HepG2 (cell line): ENCODE measurements around the gene CSNK1D. TPM values are rescaled to one million over a fixed set of nuclear protein-coding genes. Genes with fewer than 3 reads are reported as not detected.

Experiments used
- ARNT ChIP-seq: fragments of 450-650 bp; IDR thresholded peaks from 2 replicates; pipeline ENCODE4 v1.6.1; 2017
- ARNT2 ChIP-seq: sonication (generic); formaldehyde crosslinking; IDR thresholded peaks from 2 replicates; pipeline ENCODE4 v1.8.0; 2022; ENCODE audit warnings: mild to moderate bottlenecking, low read depth, missing genetic modification reagents, moderate library complexity
- ATF7 ChIP-seq, 2 experiments: fragments of 450-650 bp in 1 of 2; sonication (generic) in 1 of 2; formaldehyde crosslinking in 1 of 2; IDR thresholded peaks; 2 replicates each; pipeline versions ENCODE4 v1.4.0 to v1.6.1; 2016 to 2020; ENCODE audit warnings: antibody characterized with exemption in 1 of 2, mild to moderate bottlenecking in 1 of 2, missing genetic modification reagents in 1 of 2
- BCL3 ChIP-seq: sonication (generic); formaldehyde crosslinking; IDR thresholded peaks from 2 replicates; pipeline ENCODE4 v1.5.1; 2020; ENCODE audit warnings: mild to moderate bottlenecking, missing genetic modification reagents, moderate library complexity
- BORCS8-MEF2B ChIP-seq: sonication (generic); formaldehyde crosslinking; IDR thresholded peaks from 2 replicates; pipeline ENCODE4 v1.8.0; 2022; ENCODE audit warnings: mild to moderate bottlenecking, missing genetic modification reagents
- CCDC6 ChIP-seq: sonication (generic); formaldehyde crosslinking; IDR thresholded peaks from 2 replicates; pipeline ENCODE4 v1.8.1; 2022; ENCODE audit warnings: mild to moderate bottlenecking, missing genetic modification reagents, moderate library complexity
- CSRNP1 ChIP-seq: sonication (generic); formaldehyde crosslinking; IDR thresholded peaks from 2 replicates; pipeline ENCODE4 v1.8.1; 2023; ENCODE audit warnings: mild to moderate bottlenecking, missing genetic modification reagents
- FLYWCH1 ChIP-seq: sonication (generic); formaldehyde crosslinking; IDR thresholded peaks from 2 replicates; pipeline ENCODE4 v1.8.1; 2023; ENCODE audit warnings: mild to moderate bottlenecking, missing genetic modification reagents
- GATAD1 ChIP-seq: IDR thresholded peaks from 2 replicates; pipeline ENCODE4 v1.6.1; 2016; ENCODE audit warnings: missing genetic modification reagents, missing compliant biosample characterization
- KAT8 ChIP-seq: IDR thresholded peaks from 2 replicates; pipeline ENCODE4 v1.6.1; 2016; ENCODE audit warnings: missing genetic modification reagents, missing compliant biosample characterization
- KLF9 ChIP-seq: IDR thresholded peaks from 2 replicates; pipeline ENCODE4 v1.6.1; 2016; ENCODE audit warnings: low read depth
- KMT2B ChIP-seq: IDR thresholded peaks from 2 replicates; pipeline ENCODE4 v1.6.1; 2016; ENCODE audit warnings: missing genetic modification reagents, missing compliant biosample characterization
- MAFF ChIP-seq: IDR thresholded peaks from 2 replicates; pipeline ENCODE4 v1.6.1; 2011; ENCODE audit warnings: low read depth, low read length, improper control_type of control experiment
- MAZ ChIP-seq, 2 experiments: sonication (generic) in 1 of 2; formaldehyde crosslinking in 1 of 2; IDR thresholded peaks; 2 replicates each; pipeline versions ENCODE4 v1.5.0 to v1.6.1; 2012 to 2020; ENCODE audit warnings: low read depth in 2 of 2, mild to moderate bottlenecking in 2 of 2, borderline replicate concordance in 1 of 2, improper control_type of control experiment in 1 of 2, low read length in 1 of 2, missing genetic modification reagents in 1 of 2, moderate library complexity in 1 of 2
- NFE2 ChIP-seq: sonication (generic); formaldehyde crosslinking; IDR thresholded peaks from 2 replicates; pipeline ENCODE4 v1.4.0; 2020; ENCODE audit warnings: missing genetic modification reagents
- PAX8 ChIP-seq: sonication (generic); formaldehyde crosslinking; IDR thresholded peaks from 2 replicates; pipeline ENCODE4 v1.8.0; 2022; ENCODE audit warnings: mild to moderate bottlenecking, missing genetic modification reagents, borderline replicate concordance
- PHF20 ChIP-seq: sonication (generic); formaldehyde crosslinking; IDR thresholded peaks from 2 replicates; pipeline ENCODE4 v1.5.0; 2020; ENCODE audit warnings: mild to moderate bottlenecking, missing genetic modification reagents
- THAP7 ChIP-seq: sonication (generic); formaldehyde crosslinking; IDR thresholded peaks from 2 replicates; pipeline ENCODE4 v1.8.1; 2023; ENCODE audit warnings: mild to moderate bottlenecking, missing genetic modification reagents
- ZNF251 ChIP-seq: sonication (generic); formaldehyde crosslinking; IDR thresholded peaks from 2 replicates; pipeline ENCODE4 v1.9.0; 2021; ENCODE audit warnings: mild to moderate bottlenecking, missing genetic modification reagents
- ZNF256 ChIP-seq: sonication (generic); formaldehyde crosslinking; conservative IDR thresholded peaks from 2 replicates; pipeline ENCODE4 v1.4.0; 2020; ENCODE audit warnings: missing genetic modification reagents
- ZNF430 ChIP-seq: sonication (generic); formaldehyde crosslinking; IDR thresholded peaks from 2 replicates; pipeline ENCODE4 v1.9.0; 2021; ENCODE audit warnings: mild to moderate bottlenecking, missing genetic modification reagents
- ZNF569 ChIP-seq: sonication (generic); formaldehyde crosslinking; IDR thresholded peaks from 2 replicates; pipeline ENCODE4 v1.5.0; 2020; ENCODE audit warnings: mild to moderate bottlenecking, missing genetic modification reagents, moderate library complexity, borderline replicate concordance
- ZNF773 ChIP-seq: sonication (generic); formaldehyde crosslinking; IDR thresholded peaks from 2 replicates; pipeline ENCODE4 v1.4.0; 2020; ENCODE audit warnings: missing genetic modification reagents, borderline replicate concordance
- ZNF784 ChIP-seq: sonication (generic); formaldehyde crosslinking; IDR thresholded peaks from 2 replicates; pipeline ENCODE4 v1.5.1; 2020; ENCODE audit warnings: missing genetic modification reagents, mild to moderate bottlenecking, borderline replicate concordance
- ZNF792 ChIP-seq: IDR thresholded peaks from 2 replicates; pipeline ENCODE4 v1.6.1; 2016
- ZNF841 ChIP-seq: sonication (generic); formaldehyde crosslinking; IDR thresholded peaks from 2 replicates; pipeline ENCODE4 v1.8.1; 2023; ENCODE audit warnings: missing genetic modification reagents, borderline replicate concordance
- polyA plus RNA-seq, 8 experiments: library from polyadenylated mRNA; depleted of rRNA in 3 of 8; stranded (reverse) in 7 of 8; unstranded in 1 of 8; fragments of >200 nt; fragmentation: Illumina TruSeq in 4 of 8; extraction: Trizol in 4 of 8; gene quantifications; 2 replicates each; pipeline versions ENCODE4 v1.2.1 to v1.2.3, GENCODE V29; 2011 to 2016; ENCODE audit warnings: low read depth in 4 of 8, missing spikeins in 1 of 8, mixed read lengths in 1 of 8; ENCODE audit not compliant: insufficient read depth in 1 of 8
- total RNA-seq, 5 experiments: library from RNA; depleted of rRNA; stranded (reverse); fragments of >200 nt; fragmentation: Illumina TruSeq; extraction: Trizol; gene quantifications; 2 replicates each; pipeline ENCODE4 v1.2.3, GENCODE V29; 2016; ENCODE audit warnings: low read depth in 1 of 5

The CSNK1D gene
- total and polyA plus RNA-seq, 2 of the 13 experiments (the other 11 are each of a cell fraction or from before 2014, with no cell fraction given) = 31.5 to 128 TPM

- TF ChIP-seq BORCS8-MEF2B (CRISPR knock-in tag) (no peak; the same call in 1 of the 2 replicates), KLF9 (CRISPR knock-in tag) (no peak), CCDC6 (CRISPR knock-in tag) (0 out of 2 replicates have a peak, but pooled peaks have one; percentile 74), ZNF784 (0 out of 2 replicates have a peak, but pooled peaks have one; percentile 6), ZNF251 (CRISPR knock-in tag) (no peak), ZNF256 (CRISPR knock-in tag) (no peak), KAT8 (CRISPR knock-in tag) (0 out of 2 replicates have a peak, but pooled peaks have one; percentile 10), FLYWCH1 (CRISPR knock-in tag) (peak; percentile 94), ZNF841 (CRISPR knock-in tag) (no peak), MAFF (no peak), GATAD1 (CRISPR knock-in tag) (no peak; the same call in 1 of the 2 replicates), THAP7 (CRISPR knock-in tag) (no peak), ZNF569 (CRISPR knock-in tag) (no peak), ZNF430 (CRISPR knock-in tag) (no peak), BCL3 (no peak; the same call in 1 of the 2 replicates), MAZ (IDR thresholded peaks at IDR 0.05; ENCODE audit: borderline replicate concordance, low read depth, low read length) (0 out of 2 replicates have a peak, but pooled peaks have one; percentile 63), MAZ (CRISPR knock-in tag; IDR thresholded peaks at IDR 0.05; ENCODE audit: low read depth) (peak; percentile 71; the same call in 1 of the 2 replicates), CSRNP1 (CRISPR knock-in tag) (no peak), ATF7 (IDR thresholded peaks at IDR 0.05) (no peak), ATF7 (CRISPR knock-in tag; IDR thresholded peaks at IDR 0.05) (no peak), NFE2 (CRISPR knock-in tag) (no peak), KMT2B (CRISPR knock-in tag) (no peak), ZNF792 (CRISPR knock-in tag) (no peak), PAX8 (CRISPR knock-in tag) (peak; percentile 36; the same call in 1 of the 2 replicates), ARNT (no peak), ARNT2 (CRISPR knock-in tag) (peak; percentile 74; the same call in 1 of the 2 replicates), ZNF773 (CRISPR knock-in tag) (peak; percentile 77; the same call in 1 of the 2 replicates), PHF20 (CRISPR knock-in tag) (no peak)
These were observed 44.4 kb downstream of the CSNK1D start, which contains the start of gene SLC16A3 (continued) for GRCh38 chr17:82228842-82229697.
